ENCODE results near the gene ARMC12.

DNA sequence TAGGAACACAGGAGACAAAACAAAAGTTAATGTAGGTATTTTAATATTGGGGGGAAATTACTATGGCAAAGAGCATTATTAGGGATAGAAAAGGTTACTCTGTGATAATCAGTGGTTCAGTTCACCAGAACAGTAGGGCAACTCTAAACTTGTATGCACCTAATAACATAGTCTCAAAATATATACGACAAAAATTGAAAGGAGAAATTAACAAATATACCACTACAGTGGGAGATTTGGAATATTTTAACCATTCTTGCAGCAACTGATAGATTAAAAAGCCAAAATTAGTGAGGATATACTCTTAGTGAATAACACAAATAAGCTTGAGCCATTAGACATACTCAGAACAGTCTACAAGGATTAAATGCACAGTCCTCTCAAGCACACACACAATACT is 11.0 kb downstream of the ARMC12 start:
- TF ChIP-seq POLR2AphosphoS5 (IDR thresholded peaks at IDR 0.05; ENCODE audit: low read depth, low read length) (no peak), POLR2A (IDR thresholded peaks at IDR 0.05; ENCODE audit: low read depth, low read length) (no peak), TAF1 (IDR thresholded peaks at IDR 0.05; ENCODE audit: borderline replicate concordance, low read depth, low read length) (no peak)

Data from GM12892 (cell line).